Gastrocnemius medialis (tissue), 4 donors: ENCODE results near the gene SEMG1. TPM values are rescaled to one million over a fixed set of nuclear protein-coding genes. Genes with fewer than 3 reads are reported as not detected.

Experiments
- ATAC-seq, 2 donors: fragments of 150-250 bp; one replicate each; pipeline ENCODE4 v1.9.1; 2016
- DNase-seq, 2 donors: peaks; one replicate each; pipeline ENCODE4 v3.0.0-alpha.2; 2019
- H3K27ac ChIP-seq, 4 donors: fragments of 200-600 bp; sonication (generic); 1 replicate in 1 of 4; 2 replicates in 3 of 4; pipeline ENCODE4 v1.5.1; 2016 to 2018; ENCODE audit warnings: mild to moderate bottlenecking in 2 of 4, moderate library complexity in 1 of 4
- H3K27me3 ChIP-seq, 3 donors: fragments of 200-600 bp; sonication (generic) in 2 of 3; 1 replicate in 1 of 3; 2 replicates in 2 of 3; pipeline versions ENCODE4 v1.5.1 to v1.6.0; 2016 to 2019; ENCODE audit warnings: mild to moderate bottlenecking in 1 of 3, moderate library complexity in 1 of 3
- H3K36me3 ChIP-seq, 2 donors: fragments of 200-600 bp; sonication (generic) in 1 of 2; one replicate each; pipeline ENCODE4 v1.5.1; 2017 to 2018
- H3K4me1 ChIP-seq, 2 donors: fragments of 200-600 bp; sonication (generic) in 1 of 2; one replicate each; pipeline ENCODE4 v1.5.1; 2016 to 2017; ENCODE audit warnings: mild to moderate bottlenecking in 2 of 2
- H3K4me3 ChIP-seq, 4 donors: fragments of 200-600 bp; sonication (generic) in 3 of 4; 1 replicate in 1 of 4; 2 replicates in 3 of 4; pipeline ENCODE4 v1.5.1; 2016 to 2019; ENCODE audit warnings: mild to moderate bottlenecking in 2 of 4
- H3K9me3 ChIP-seq, 3 donors: fragments of 200-600 bp; sonication (generic) in 2 of 3; 1 replicate in 1 of 3; 2 replicates in 2 of 3; pipeline ENCODE4 v1.5.1; 2016 to 2019
- CTCF ChIP-seq, 5 experiments: fragments of 450-650 bp in 3 of 5; fragments of 200-600 bp in 2 of 5; sonication (generic) in 2 of 5; IDR thresholded peaks in 4 of 5; conservative IDR thresholded peaks in 1 of 5; 1 replicate in 4 of 5; 2 replicates in 1 of 5; pipeline ENCODE4 v1.5.1; 2016 to 2019; ENCODE audit warnings: antibody characterized with exemption in 5 of 5, mild to moderate bottlenecking in 3 of 5, moderate library complexity in 3 of 5
- POLR2A ChIP-seq, 2 donors: fragments of 450-650 bp; IDR thresholded peaks; one replicate each; pipeline ENCODE4 v1.6.1; 2017; ENCODE audit warnings: antibody characterized with exemption in 2 of 2, mild to moderate bottlenecking in 2 of 2, moderate library complexity in 2 of 2
- in situ Hi-C, 4 donors: fragments of 200-750 bp; cut with MboI; loops; one replicate each; pipeline versions ENCODE4 v1.15.0 to v1.8.0; 2017; ENCODE audit warnings: low sequenced_read_pairs in 4 of 4
- intact Hi-C: fragments of 100-400 bp; cut with DNase I; formaldehyde crosslinking; loops from one replicate; pipeline ENCODE4 v1.15.1; 2023; ENCODE audit warnings: low total_unique reads
- total RNA-seq, 4 donors: library from RNA; depleted of rRNA; stranded (reverse); fragments of >200 nt; gene quantifications; one replicate each; pipeline versions ENCODE4 v1.1.0 to v1.2.3, GENCODE V29; 2016

SEMG1 gene
- total RNA-seq, 4 donors from 2014 or later, result not detected

- H3K27ac ChIP-seq, result no peak overlapping the region
- H3K4me1 ChIP-seq, result peaks cover 5 to 15% of the 10 kb centered on the region in 2 donors
- H3K27me3 ChIP-seq, result no peaks in the 10 kb centered on the region
- TF ChIP-seq CTCF (IDR thresholded peaks at IDR 0.05 in 4 of 5, conservative IDR thresholded peaks at IDR 0.05 in 1 of 5) (no peak), POLR2A (IDR thresholded peaks at IDR 0.05) (no peak)
- peak overlapping the region in 2 of 4 donors; percentile 53 to 55 for H3K4me3 ChIP-seq
- intact Hi-C loops (loop anchor here (5.0 kb wide), 1 partner anchor 40 kb away; no protein-coding TSS in a partner anchor), in situ Hi-C loops (no loop called here)
- H3K9me3 ChIP-seq, result no peaks in the 10 kb centered on the region
- ATAC-seq (no peak), DNase-seq (no peak)
- no peaks in the 10 kb centered on the region for H3K36me3 ChIP-seq
Observed at GRCh38 chr20:45251884-45252560, 45.2 kb downstream of the SEMG1 start.

DNA sequence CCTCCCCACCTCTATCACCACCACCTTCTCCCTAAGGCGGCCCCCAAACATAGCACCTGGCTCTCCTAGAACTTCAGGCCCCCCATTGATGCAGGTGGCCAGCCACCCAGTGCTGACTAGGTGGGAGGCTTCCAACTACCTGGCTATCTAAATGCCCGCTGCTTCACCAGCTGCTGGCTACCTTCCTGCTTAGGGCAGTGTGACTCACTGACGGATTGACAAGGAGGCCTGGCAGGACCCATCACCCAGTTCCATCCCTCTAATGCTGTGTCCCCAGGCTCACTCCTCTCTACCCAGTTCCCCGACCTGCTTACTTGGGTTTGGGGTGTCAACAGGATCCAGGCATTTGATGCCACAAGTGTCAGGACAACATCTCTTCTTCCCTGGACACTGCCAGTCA is 46.4 kb downstream of the SEMG1 start:
- no peaks in the 10 kb centered on the region for H3K27me3 ChIP-seq
- intact Hi-C loops, result loop anchor here (5.0 kb wide), 1 partner anchor 39 kb away; no protein-coding TSS in a partner anchor
- TF ChIP-seq CTCF (IDR thresholded peaks at IDR 0.05 in 4 of 5, conservative IDR thresholded peaks at IDR 0.05 in 1 of 5) (no peak), POLR2A (IDR thresholded peaks at IDR 0.05) (no peak)
- H3K4me3 ChIP-seq, result peak overlapping the region; percentile 35 to 55 (median 54)
- H3K4me1 ChIP-seq, result peaks cover 5 to 15% of the 10 kb centered on the region in 2 donors
- peak in 1 of 2 donors; percentile 55 for DNase-seq
- in situ Hi-C loops, result no loop called here
- H3K27ac ChIP-seq, result peak overlapping the region; percentile 81 to 83 (median 81)
- no peaks in the 10 kb centered on the region for H3K9me3 ChIP-seq
- no peak for ATAC-seq
- H3K36me3 ChIP-seq, result no peaks in the 10 kb centered on the region

DNA sequence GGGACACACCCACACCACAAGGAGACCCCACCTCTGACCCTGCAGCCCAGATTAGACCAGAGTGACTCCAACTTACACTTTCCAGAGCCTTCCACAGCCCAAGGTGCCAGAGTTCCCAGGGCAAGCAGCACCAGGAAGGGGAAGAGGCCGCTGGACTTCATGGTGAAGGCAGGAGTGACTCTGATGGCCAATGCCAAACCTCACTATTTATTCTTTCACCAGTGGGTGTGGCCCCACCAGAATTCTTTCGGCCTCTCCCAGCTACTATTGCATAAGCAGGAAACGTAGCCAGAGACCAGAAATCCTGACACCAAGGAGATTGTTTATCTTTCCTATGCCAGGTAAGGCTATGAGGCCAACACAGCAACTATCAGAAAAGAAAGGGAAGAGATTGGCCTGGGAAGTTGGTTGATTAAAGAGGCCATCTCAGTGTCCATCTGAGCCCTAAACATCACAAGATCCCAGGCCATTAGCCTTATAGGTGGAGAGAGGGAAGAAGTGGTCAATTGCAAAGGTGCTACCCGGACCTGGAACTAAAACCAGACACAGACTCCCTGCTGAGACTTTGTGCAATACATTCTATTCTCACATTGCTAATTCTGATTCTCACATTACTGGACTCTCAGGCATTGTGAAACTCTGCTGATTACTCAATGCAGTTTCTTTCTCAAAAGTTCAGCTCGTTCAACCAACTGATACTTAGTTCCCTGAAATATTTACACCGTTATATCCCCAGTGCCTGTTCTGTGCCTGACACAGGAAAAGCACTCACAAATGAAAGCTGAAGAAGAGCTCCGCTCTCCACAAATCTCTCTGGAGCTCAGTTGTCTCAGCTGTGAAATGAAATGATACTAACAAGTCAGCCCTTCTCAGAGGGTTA is 47.8 kb downstream of the SEMG1 start, which contains the start of gene SLPI:
TSS of gene SLPI (minus strand) at position 182 of the 880 bp plus-strand sequence. CDS start at position 161, 21 bp downstream.
- no peaks in the 10 kb centered on the region for H3K36me3 ChIP-seq
- intact Hi-C loops, result loop anchor here (5.0 kb wide), 1 partner anchor 38 kb away; no protein-coding TSS in a partner anchor
- peak within 1 kb of the TSS; percentile 35 to 55 (median 54) for H3K4me3 ChIP-seq
- TF ChIP-seq CTCF (IDR thresholded peaks at IDR 0.05 in 4 of 5, conservative IDR thresholded peaks at IDR 0.05 in 1 of 5), result no peak
- peak; percentile 31 to 56 for TF ChIP-seq POLR2A (IDR thresholded peaks at IDR 0.05)
- in situ Hi-C loops, result no loop called here
- H3K4me1 ChIP-seq, result peaks cover 5 to 15% of the 10 kb centered on the region in 2 donors
- DNase-seq (peak; percentile 28 to 76), ATAC-seq (peak; percentile 92 to 95)
- H3K27ac ChIP-seq, result peak within 1 kb of the TSS; percentile 81 to 83 (median 81)
- H3K9me3 ChIP-seq, result no peaks in the 10 kb centered on the region
- no peaks in the 10 kb centered on the region for H3K27me3 ChIP-seq

GRCh38 chr20:45257161-45257560 is 50.3 kb downstream of the SEMG1 start:
- peaks cover 0 to 3% (median 0%) of the 10 kb centered on the region in 3 donors for H3K27me3 ChIP-seq
- H3K4me1 ChIP-seq, result peaks cover 5 to 15% of the 10 kb centered on the region in 2 donors
- no peak overlapping the region for H3K4me3 ChIP-seq
- in situ Hi-C loops (no loop called here), intact Hi-C loops (no loop called here)
- H3K27ac ChIP-seq, result no peak overlapping the region
- no peak for TF ChIP-seq CTCF (IDR thresholded peaks at IDR 0.05 in 4 of 5, conservative IDR thresholded peaks at IDR 0.05 in 1 of 5)
- no peak for TF ChIP-seq POLR2A (IDR thresholded peaks at IDR 0.05)
- DNase-seq (no peak), ATAC-seq (no peak)
- H3K36me3 ChIP-seq, result no peaks in the 10 kb centered on the region
- no peaks in the 10 kb centered on the region for H3K9me3 ChIP-seq
